NCI-H2196 treated with DMSO at 0.1 percent for 48 hours (cell line): Measurements from ENCODE around the gene RBM42.

Source experiments
- DNase-seq: peaks from one replicate; lab custom pipeline; 2025; ENCODE audit not compliant: unreplicated experiment; lab: John Stamatoyannopoulos, UW

Gene RBM42

DNA sequence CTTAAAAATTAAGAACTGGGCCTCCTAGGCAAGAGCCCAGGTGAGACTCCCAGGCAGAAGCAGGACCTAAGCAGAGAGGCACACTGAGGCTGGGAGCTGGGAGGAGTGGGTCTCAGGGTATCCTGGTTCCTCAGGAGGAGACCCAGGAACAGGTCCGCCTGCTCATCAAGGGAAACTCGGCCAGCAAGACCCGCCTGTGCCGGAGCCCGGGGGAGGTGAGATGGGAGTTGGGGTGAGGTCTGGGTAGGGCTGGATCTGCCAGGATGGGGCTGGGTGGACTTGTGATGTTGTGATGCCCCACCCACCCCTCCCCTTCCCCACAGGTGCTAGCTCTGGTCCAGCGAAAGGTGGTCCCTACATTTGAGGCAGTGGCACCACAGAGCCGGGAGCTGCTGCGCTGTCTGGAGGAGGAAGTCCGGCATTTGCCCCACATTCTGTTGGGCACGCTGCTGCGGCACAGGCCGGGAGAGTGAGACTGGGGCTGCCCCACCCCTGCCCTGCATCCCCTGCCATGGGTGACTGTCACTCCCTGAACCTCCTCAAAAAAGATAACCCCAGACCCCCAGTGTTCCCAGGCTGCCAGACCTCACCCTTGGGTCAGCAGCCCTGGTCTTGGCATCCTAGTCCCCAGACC, 9.4 kb upstream of the RBM42 start:
- no peak for DNase-seq

DNA sequence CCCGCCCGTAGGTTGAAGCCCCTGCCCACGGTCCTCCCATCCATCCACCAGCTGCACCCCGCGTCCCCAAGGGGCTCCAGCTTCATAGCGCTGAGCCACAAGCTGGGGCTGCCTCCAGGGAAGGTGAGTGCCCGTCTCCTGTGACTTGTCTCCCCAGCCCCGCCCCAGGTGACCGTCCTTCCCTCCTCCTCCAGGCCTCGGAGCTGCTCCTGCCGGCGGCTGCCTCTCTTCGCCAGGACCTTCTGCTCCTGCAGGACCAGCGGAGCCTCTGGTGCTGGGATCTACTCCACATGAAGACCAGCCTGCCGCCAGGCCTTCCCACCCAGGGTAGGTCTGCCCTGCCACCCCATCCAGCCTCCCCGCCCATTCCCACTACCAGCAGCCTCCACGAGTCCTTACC, 8.8 kb upstream of the RBM42 start:
- no peak for DNase-seq

DNA sequence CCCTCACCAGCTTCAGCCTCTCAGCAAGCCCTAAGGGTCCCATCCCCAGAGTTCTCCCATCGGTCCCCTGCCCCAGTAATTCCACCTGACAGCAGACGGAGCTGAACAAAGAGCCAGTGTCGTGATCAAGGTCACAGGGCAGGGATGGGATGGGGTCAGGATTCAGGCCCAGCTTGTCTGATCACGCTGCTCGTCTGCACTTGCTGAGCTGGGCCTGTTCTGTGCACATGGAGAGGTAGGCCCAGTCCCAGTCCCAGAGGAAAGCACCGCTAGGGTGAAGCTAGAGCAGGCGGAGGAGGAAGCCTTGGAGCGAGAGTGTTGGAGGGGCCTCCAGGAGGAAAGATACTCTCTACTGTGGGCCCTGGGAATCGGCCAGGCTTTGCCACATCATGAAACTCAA, 7.1 kb upstream of the RBM42 start:
- no peak for DNase-seq

DNA sequence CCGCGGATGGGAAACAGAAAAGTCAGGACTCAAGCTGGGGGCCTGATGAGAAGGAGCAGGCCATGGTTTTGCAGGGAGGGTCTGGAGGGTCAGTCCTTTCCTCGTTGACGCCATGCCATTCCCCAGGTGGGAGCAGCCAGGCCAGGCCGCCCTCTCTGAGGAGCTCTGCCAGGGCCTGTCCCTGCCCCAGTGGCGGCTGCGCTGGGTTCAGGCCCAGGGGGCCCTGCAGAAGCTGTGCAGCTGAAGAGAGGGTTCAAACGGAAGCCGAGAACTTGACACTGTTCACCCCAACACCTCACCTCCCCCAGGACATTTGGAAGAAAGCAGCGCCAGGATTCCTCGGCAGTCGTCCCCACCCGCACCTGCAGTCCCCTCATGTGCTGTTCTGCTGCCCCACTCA, 6.1 kb upstream of the RBM42 start:
- DNase-seq = no peak

DNA sequence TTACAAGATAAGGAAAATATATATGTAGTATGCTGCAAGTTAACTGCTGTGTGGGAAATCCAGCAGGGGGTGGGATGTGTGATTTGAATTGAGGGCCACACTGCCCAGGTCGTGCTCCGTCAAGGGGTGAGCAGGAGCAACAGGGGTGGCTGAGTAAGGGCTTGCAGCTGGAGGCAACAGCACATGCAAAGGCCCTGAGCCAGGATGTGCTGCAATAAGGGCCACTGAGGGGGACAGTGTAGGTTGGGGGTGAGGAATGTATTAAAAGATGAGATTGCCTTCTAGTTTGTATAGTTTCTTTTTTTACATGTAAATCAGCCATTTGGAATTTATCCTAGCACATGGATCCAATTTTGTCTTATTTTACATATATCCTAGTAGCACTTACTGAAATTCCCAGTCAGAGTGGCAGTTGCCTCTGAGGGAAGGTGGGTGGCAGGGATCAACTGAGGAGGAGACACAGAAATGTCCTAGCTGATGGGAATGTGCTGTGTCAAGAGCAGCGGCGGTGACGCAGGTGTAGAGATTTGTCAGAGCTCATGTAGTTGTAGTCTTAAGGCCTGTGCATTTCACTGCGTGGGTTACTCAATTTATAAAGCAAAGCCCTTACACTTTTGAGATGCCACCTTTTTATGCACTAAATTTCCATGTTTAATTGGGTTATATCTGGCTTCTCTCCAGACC, 5.4 kb upstream of the RBM42 start:
- no peak for DNase-seq

DNA sequence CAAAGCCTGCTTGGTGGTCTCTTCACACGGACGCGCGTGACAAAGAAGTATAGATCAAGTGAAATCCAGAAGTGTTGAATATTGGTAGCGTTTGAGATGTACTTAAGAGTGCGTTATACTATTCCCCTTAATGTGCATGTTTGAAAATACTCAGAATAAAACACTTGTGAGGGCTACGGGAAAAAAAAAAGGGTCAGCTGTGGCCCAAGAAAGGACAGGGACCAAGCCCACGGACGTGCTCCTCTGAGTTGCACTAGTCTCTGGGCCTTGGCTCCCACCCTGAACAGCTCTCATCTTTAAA, 622 bp upstream of the RBM42 start:
- DNase-seq = no peak

DNA sequence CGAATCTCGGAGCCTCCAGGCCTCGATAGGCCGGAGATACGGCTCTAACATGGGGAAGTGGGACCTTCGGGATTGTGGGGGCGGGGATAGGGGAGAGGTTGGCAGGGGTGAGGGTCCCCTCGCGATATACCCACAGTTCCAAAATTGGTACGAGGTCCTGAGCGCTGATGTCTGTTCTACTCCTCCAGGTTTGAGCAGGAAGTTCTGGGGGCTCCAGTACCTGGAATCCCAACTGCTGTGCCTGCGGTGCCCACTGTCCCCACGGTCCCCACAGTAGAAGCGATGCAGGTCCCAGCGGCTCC, 447 bp downstream of the RBM42 start:
- DNase-seq = no peak

DNA sequence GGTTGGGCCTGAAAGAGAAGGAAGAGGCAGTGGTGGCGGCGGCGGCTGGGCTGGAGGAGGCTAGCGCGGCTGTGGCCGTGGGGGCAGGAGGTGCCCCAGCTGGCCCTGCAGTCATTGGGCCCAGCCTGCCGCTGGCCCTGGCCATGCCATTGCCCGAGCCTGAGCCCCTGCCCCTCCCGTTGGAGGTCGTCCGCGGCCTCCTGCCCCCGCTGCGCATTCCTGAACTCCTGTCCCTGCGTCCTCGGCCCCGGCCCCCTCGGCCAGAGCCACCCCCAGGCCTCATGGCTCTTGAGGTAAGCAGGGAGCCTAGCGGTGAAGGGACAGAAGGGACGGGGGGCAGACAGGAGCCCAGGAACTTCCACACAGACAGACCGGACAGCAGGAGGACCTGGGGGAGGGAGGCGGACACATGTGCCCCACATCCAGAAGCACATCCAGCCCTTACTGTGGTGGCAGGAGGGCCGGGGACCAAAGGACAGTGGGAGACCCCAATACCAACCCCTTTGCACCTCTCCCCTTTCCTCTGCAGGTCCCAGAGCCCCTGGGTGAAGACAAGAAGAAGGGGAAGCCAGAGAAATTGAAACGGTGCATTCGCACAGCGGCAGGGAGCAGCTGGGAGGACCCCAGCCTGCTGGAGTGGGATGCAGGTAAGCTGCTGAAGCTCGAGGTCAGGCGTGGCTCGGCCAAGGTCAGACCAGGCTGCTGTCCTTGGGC, 5.0 kb downstream of the RBM42 start:
- no peak for DNase-seq

DNA sequence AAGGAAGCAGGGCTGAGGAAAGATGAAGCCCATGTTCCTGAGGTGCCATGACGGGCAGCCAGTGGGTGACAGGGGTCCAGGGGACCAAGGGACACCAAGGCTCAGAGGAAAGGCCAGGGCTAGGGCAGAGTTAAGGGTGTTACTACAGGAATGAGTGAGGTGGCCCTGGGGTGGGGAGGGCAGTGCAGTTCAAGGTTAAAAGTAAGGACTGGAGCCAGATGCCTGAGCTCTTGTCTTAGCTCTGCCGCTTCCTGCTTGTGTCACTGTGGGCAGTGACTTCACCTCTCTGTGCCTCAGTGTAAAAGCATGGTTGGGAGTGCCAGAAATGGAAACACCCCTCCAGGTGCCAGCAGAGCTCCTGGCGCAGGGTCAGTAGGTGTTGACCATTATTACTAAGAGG, 7.8 kb downstream of the RBM42 start:
- DNase-seq = no peak

DNA sequence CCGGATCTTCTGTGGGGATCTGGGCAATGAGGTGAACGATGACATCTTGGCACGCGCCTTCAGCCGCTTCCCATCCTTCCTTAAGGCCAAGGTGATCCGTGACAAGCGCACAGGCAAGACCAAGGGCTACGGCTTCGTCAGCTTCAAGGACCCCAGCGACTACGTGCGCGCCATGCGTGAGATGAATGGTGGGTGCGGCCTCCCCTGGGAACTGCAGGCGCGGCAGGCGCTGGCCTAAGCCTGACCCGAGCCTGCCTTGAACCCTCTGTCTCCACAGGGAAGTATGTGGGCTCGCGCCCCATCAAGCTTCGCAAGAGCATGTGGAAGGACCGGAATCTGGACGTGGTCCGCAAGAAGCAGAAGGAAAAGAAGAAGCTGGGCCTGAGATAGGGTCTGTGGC, 8.3 kb downstream of the RBM42 start:
- DNase-seq = no peak

DNA sequence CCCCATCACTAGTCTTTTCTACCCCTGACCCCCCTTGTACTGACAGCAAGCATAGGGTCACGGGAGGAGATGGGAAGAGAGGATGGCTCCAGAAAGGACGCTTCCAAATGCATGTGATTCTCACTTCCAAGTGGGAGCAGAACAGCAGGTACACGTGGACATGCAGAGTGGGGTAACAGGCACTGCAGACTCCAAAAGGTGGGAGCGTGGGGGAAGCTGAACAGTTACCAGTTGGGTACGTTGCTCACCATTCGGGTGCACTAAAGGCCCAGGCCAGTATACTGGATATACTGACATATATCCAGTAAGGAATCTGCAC, 10.4 kb downstream of the RBM42 start:
- no peak for DNase-seq

DNA sequence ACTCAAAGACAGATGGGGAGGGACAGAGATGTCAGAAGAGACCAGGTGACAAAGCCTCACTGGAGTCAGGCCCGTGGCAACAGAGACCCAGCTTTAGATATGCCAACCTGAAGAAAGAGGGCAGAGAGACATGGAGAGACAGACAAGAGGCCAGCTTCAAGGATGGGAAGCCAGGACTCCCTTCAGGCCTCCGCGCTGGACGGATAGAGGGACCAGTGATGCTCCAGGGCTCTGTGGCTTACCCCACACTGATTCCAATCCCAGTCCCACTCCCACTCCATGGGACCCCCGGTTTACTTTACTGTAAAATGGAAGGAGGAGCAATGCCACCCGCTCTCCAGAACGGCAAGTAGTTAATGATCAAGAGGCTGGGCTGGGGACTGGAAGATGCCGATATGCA, 11.0 kb downstream of the RBM42 start:
- DNase-seq = no peak

DNA sequence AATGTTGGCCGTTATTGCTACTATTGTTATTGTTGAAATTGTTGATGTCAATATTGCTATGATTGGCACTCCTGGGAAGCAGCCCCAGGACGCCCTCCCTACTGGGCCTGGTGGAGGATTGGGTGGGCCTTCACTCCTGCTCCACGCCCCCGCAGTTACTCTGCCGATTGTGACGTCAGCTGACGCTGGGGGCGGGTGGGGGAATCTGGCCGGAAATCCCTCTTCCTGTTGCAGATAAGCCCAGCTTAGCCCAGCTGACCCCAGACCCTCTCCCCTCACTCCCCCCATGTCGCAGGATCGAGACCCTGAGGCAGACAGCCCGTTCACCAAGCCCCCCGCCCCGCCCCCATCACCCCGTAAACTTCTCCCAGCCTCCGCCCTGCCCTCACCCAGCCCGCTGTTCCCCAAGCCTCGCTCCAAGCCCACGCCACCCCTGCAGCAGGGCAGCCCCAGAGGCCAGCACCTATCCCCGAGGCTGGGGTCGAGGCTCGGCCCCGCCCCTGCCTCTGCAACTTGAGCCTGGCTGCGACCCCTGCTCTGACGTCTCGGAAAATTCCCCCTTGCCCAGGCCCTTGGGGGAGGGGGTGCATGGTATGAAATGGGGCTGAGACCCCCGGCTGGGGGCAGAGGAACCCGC, 12.8 kb downstream of the RBM42 start, which contains the start of gene ETV2:
Gene ETV2, plus strand, starts transcription at position 231 of the 637 bp plus-strand sequence. CDS start 716 bp downstream, outside the sequence.
- DNase-seq = no peak

DNA sequence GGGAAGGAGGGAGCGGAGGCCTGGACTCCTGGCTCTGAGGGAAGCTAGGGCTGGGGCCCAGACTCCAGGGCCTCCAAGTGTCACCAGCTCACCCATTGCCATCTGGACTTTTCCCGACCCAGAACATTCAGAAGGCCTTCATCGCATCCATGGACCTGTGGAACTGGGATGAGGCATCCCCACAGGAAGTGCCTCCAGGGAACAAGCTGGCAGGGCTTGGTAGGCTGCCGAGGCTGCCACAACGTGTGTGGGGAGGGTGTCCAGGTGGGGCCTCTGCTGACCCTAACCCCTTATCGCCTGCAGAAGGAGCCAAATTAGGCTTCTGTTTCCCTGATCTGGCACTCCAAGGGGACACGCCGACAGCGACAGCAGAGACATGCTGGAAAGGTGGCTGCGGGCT, 13.5 kb downstream of the RBM42 start:
- no peak for DNase-seq

DNA sequence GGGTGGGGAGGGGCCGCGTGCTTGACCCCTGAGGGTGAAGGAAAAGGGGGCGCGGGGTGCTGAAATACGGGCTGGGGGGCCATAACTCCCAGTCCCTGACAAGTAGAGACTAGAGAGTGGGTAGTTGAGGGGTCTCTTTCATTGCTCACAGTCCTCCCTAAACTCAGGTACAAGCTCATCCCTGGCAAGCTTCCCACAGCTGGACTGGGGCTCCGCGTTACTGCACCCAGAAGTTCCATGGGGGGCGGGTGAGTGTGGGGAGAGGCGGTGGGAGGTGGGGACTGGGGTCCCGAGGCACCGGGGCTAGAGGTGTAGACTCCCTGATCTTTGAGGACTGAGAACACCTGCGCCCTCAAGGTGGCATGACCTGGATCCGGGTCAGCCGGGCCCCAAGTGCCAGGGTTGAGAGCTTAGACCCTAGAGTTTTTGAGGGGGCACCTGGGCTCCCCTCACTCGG, 14.0 kb downstream of the RBM42 start:
- no peak for DNase-seq

DNA sequence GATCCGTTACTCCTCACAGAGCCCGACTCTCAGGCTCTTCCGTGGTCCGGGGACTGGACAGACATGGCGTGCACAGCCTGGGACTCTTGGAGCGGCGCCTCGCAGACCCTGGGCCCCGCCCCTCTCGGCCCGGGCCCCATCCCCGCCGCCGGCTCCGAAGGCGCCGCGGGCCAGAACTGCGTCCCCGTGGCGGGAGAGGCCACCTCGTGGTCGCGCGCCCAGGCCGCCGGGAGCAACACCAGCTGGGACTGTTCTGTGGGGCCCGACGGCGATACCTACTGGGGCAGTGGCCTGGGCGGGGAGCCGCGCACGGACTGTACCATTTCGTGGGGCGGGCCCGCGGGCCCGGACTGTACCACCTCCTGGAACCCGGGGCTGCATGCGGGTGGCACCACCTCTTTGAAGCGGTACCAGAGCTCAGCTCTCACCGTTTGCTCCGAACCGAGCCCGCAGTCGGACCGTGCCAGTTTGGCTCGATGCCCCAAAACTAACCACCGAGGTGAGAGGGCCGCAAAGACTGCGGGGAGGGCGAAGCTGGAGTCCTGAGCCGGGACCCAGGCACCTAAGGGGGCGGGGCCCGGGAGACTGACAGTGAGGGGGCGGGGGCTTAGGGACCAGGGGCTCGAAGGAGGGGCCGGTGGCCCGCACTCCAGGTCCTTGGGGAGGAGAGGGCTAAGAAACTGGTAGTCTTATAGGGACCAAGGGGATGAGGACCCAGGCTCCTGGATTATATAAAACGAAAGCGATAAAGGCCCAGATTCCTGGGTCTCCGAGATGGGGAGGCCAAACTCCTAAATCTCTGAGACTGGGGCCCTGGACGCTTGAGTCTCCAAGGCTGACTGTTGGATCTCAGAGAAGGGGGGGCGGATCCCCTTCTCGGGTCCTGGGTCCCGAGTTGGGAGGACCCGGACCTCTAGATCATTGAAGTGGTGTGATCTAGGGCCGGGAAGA, 14.7 kb downstream of the RBM42 start:
- peak; percentile 80 for DNase-seq

DNA sequence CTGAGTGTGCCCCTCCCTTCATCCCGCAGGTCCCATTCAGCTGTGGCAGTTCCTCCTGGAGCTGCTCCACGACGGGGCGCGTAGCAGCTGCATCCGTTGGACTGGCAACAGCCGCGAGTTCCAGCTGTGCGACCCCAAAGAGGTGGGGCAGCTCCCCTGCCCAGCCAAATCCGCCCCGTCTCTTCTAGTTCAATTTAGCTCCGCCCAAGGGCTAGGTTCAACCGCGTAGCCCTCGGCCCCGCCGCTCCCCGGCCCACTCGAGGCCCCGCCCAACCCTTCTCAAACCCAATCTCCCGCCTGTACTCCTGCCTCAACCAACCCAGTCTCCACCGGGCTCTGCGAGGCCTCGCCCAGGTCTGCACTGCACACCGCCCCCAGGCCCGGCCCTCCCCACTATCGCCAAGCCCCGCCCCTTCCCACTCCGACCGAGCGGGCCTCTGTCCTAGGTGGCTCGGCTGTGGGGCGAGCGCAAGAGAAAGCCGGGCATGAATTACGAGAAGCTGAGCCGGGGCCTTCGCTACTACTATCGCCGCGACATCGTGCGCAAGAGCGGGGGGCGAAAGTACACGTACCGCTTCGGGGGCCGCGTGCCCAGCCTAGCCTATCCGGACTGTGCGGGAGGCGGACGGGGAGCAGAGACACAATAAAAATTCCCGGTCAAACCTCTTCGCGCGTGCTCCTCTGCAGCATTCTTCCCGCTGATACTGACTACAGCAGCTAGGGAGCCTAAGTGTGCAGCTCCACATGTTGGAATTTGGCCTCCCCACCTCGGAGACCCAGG, 15.6 kb downstream of the RBM42 start:
- DNase-seq = peak; percentile 97

DNA sequence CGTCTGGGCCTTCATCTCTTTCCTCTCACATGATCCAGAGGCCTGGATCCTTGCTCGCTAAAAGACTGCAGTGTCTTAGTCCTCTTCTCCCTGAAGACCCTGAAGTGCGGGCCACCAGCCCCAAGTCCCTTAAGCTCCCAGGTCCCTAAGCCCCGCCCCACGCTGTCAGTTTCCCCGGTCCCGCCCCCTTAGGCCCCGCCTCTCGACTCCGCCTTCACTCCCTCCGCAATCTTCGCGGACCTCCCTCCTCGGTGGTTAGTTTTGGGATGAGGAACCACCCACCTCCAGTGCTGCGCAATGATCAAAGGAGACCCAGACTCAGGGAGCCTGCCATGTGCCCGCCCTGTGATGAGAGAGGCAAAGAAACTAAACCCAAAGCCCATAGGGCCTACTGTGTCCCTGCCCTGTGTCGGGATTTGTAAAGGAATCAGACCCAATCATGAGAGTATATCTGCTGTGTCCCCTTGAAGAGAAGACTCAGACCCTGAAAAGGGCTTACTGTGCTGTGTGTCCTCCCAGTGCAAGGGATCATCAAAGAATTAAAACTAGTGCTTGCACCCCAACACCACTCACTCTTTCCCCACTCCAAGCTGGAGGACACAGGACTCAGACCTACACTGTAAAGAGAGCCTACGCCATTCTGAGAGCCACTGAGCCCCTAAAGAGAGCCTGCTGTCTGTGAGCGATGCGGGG, 16.3 kb downstream of the RBM42 start:
- peak; percentile 61 for DNase-seq

DNA sequence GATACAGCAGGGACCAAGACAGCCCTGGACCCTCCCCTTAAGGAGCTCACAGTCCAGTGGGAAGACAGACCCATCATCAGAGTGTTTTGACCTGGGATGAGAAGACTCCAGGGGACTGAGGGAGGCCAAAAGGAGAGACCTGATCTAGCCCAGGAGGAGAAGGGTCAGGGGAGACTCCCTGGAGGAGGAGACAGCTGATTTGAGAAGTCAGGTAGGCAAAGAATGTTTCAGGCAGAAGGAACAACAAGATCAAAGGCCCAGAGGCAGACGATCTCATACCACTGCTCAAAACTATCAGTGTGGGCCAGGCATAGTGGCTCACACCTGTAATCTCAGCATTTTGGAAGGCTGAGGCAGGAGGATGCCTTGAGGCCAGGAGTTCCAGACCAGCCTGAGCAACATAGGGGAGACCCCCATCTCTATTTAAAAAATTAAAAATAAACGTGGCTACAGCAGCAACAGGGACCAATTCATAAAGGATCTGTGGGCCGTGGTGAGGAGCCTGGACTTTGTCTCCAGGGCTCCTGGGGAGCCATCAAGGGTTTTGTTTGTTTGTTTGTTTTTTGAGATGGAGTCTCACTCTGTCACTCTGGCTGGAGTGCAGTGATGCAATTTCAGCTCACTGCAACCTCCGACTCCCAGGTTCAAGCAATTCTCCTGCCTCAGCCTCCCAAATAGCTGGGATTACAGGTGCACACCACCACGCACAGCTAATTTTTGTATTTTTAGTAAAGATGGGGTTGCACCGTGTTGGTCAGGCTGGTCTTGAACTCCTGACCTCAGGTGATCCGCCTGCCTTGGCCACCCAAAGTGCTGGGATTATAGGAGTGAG, 17.1 kb downstream of the RBM42 start:
- DNase-seq = no peak
